NCI-H748 (cell line): ENCODE results near the gene TPK1.
"Not testable (repeated sequence)": the region's sequence is repeated elsewhere in the genome, so short reads cannot be mapped to it uniquely, and the experiment has no call there.

Experiments
- DNase-seq: peaks from one replicate; lab custom pipeline; 2025; ENCODE audit not compliant: unreplicated experiment; lab: John Stamatoyannopoulos, UW

The TPK1 gene

GRCh38 chr7:144726840-144727239, 109.0 kb downstream of the TPK1 start:
- DNase-seq = not testable (repeated sequence)

GRCh38 chr7:144725070-144725469, 110.8 kb downstream of the TPK1 start:
- peak; percentile 4 for DNase-seq

GRCh38 chr7:144723301-144723700, 112.6 kb downstream of the TPK1 start:
- no peak for DNase-seq

- no peak for DNase-seq
These were observed 115.1 kb downstream of the TPK1 start for GRCh38 chr7:144720710-144721109.

GRCh38 chr7:144720149-144720548, 115.7 kb downstream of the TPK1 start:
- DNase-seq = no peak

GRCh38 chr7:144717720-144718119, 118.1 kb downstream of the TPK1 start:
- no peak for DNase-seq

GRCh38 chr7:144713850-144714249, 122.0 kb downstream of the TPK1 start:
- no peak for DNase-seq

GRCh38 chr7:144710791-144711190, 125.1 kb downstream of the TPK1 start:
- DNase-seq = no peak

- no peak for DNase-seq
These were observed 126.8 kb downstream of the TPK1 start for GRCh38 chr7:144709066-144709465.

- DNase-seq = no peak
These were observed 144.6 kb downstream of the TPK1 start for GRCh38 chr7:144691240-144691639.

GRCh38 chr7:144682581-144683280, 153.1 kb downstream of the TPK1 start:
- DNase-seq = no peak

- no peak for DNase-seq
These were observed 159.4 kb downstream of the TPK1 start for GRCh38 chr7:144676492-144676891.

GRCh38 chr7:144674550-144674949, 161.3 kb downstream of the TPK1 start:
- no peak for DNase-seq

- DNase-seq = no peak
These were observed 163.0 kb downstream of the TPK1 start for GRCh38 chr7:144672869-144673268.

GRCh38 chr7:144671429-144671828, 164.4 kb downstream of the TPK1 start:
- no peak for DNase-seq

- DNase-seq = peak; percentile 38
These were observed 165.6 kb downstream of the TPK1 start for GRCh38 chr7:144670218-144670617.

- no peak for DNase-seq
These were observed 167.3 kb downstream of the TPK1 start for GRCh38 chr7:144668503-144668902.

- no peak for DNase-seq
These were observed 170.0 kb downstream of the TPK1 start for GRCh38 chr7:144665689-144666381.

GRCh38 chr7:144659211-144659610, 176.6 kb downstream of the TPK1 start:
- no peak for DNase-seq

- DNase-seq = no peak
These were observed 178.8 kb downstream of the TPK1 start for GRCh38 chr7:144656965-144657517.

- peak; percentile 39 for DNase-seq
These were observed 182.4 kb downstream of the TPK1 start for GRCh38 chr7:144653449-144653848.

- no peak for DNase-seq
These were observed 185.4 kb downstream of the TPK1 start for GRCh38 chr7:144650439-144650838.
